ENCODE measurements around the gene OAS2. TPM values are rescaled to one million over a fixed set of nuclear protein-coding genes. Genes with fewer than 3 reads are reported as not detected.

Gene OAS2
- total and polyA plus RNA-seq, 10 of the 15 experiments (the other 5 are each of a cell fraction or from before 2014, with no cell fraction given): 32.4 to 290 (median 90.2) TPM

DNA sequence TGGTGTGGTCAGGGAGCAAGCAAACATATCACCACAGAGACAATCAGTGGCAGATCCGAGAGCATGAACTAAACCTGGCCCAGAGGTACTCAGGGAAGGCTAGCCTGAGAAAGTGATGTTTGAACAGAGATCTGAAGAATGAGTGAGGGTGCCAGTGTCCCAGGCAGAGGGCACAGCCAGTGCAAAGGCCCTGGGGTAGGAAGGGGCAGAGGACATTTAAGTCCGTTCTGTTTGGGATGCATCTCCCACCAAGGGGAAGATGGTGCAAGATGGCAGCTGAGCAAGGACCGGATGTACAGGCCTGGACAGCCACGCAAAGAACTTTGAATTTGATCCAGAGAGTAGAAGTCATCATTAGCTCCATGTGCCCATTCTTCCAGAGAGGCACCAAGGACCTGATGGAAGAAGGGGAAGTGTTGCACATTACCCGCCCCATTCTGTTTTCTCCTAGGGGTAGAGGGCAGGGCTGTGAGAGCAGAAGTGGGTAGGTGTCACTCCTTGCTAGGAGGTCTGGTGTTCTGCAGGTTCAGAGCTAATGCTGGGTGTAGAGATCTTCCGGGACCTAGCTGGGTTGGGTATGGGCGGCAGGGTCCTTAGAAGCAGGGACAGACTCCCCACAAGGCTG, 82.1 kb downstream of the OAS2 start:
- RAD21 ChIA-PET (ENCODE audit: unreplicated experiment): interaction anchor here (1.2 to 9.1 kb wide), 5 partner anchors 9 to 39 kb away, joined by 5 to 84 read pairs (median 18); no protein-coding TSS in a partner anchor
- H3K4me1 ChIP-seq (ENCODE audit: control insufficient read depth, insufficient read depth, low read length): peaks cover 16% of the 10 kb centered on the region
- peak overlapping the region; percentile 30; the same call in 1 of the 2 replicates for H3K4me2 ChIP-seq (ENCODE audit: control insufficient read depth, insufficient read depth)
- H3K36me3 ChIP-seq (ENCODE audit: control insufficient read depth in 2 of 2, insufficient read depth in 2 of 2, low read length in 1 of 2): no peaks in the 10 kb centered on the region
- no peak for TF ChIP-seq BHLHE40 (IDR thresholded peaks at IDR 0.05; ENCODE audit: borderline replicate concordance in 1 of 2, low read depth in 2 of 2, low read length in 1 of 2)
- peaks cover 11% of the 10 kb centered on the region for H3K79me2 ChIP-seq (ENCODE audit: control insufficient read depth, insufficient read depth, low read length)
- SMC1A ChIA-PET (ENCODE audit: uncharacterized antibody, unreplicated experiment): interaction anchor here (0.7 to 17.0 kb wide), 6 partner anchors 12 to 114 kb away, joined by 4 to 416 read pairs (median 8); no protein-coding TSS in a partner anchor
- H3K27ac ChIP-seq (ENCODE audit: control insufficient read depth, insufficient read depth): no peak overlapping the region
- FAIRE-seq (no peak), DNase-seq (ENCODE audit: low read depth, low spot score) (no peak), ATAC-seq (no peak)
- peaks cover 3% of the 10 kb centered on the region; the same call in 1 of the 2 replicates for H4K20me1 ChIP-seq (ENCODE audit: control insufficient read depth, insufficient read depth)
- no peak overlapping the region; the same call in 1 of the 2 replicates for H3K9ac ChIP-seq (ENCODE audit: control insufficient read depth, insufficient read depth, low read length)
- POLR2A ChIA-PET: interaction anchor here (0.9 to 3.3 kb wide), 4 partner anchors 9 to 29 kb away, joined by 5 to 18 read pairs (median 5); no protein-coding TSS in a partner anchor
- no peak overlapping the region for H3K4me3 ChIP-seq
- no peaks in the 10 kb centered on the region for H3K9me3 ChIP-seq (replicated peaks; ENCODE audit: control insufficient read depth, insufficient read depth, low read length)
- intact Hi-C loops (cut with micrococcal nuclease; ENCODE audit: unreplicated experiment) (no loop called here), in situ Hi-C loops (cut with MboI) (no loop called here)
- CTCF ChIA-PET: interaction anchor here (0.7 to 9.5 kb wide), 10 partner anchors 10 to 39 kb away, joined by 3 to 98 read pairs (median 14); no protein-coding TSS in a partner anchor
- 66% methylated on average over 7 of the region's 7 CpGs for WGBS (ENCODE audit: insufficient coverage, insufficient replicate concordance, low lambda C conversion rate, missing lambda C conversion rate)
- no TSS peak for BruUV-seq (replicated peaks)
- no peak overlapping the region for H2AFZ ChIP-seq (ENCODE audit: control insufficient read depth, low read depth, low read length)
- peaks cover 1 to 9% of the 10 kb centered on the region in 2 experiments; a peak in 2 of 4 replicates for H3K27me3 ChIP-seq (replicated peaks in 1 of 2; ENCODE audit: control insufficient read depth in 2 of 2, insufficient read depth in 2 of 2, low read length in 1 of 2)

DNA sequence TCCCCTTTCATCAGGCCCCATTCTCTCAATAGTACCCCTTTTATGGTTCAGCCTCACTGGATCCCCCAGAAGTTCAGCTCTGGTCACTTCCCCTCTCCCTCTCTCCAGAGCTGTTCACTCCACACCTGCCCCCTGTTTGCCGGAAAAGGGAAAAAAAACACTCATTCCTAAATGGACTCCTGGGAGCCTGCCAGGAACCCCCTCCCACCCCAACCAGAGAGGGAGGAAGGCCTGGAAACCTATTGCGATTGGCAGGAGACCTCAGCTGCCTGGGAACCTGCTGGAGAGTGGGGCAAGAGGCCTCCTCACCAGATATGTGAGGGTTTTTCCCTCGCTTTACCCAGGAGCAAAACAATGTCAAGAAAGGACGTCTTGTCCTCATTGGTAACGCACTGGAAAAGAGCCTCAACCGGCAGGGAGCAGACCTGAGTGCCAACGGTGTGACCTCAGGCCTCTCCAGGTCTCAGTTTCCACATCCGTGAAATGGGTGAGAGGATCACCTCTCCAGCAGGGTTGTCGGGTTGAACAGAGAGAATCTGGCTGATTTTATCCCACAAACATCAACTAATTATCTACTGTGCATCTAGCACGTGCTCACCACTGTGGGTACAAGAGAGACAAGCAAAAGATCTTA, 82.9 kb downstream of the OAS2 start:
- TF ChIP-seq, protein P1, sequence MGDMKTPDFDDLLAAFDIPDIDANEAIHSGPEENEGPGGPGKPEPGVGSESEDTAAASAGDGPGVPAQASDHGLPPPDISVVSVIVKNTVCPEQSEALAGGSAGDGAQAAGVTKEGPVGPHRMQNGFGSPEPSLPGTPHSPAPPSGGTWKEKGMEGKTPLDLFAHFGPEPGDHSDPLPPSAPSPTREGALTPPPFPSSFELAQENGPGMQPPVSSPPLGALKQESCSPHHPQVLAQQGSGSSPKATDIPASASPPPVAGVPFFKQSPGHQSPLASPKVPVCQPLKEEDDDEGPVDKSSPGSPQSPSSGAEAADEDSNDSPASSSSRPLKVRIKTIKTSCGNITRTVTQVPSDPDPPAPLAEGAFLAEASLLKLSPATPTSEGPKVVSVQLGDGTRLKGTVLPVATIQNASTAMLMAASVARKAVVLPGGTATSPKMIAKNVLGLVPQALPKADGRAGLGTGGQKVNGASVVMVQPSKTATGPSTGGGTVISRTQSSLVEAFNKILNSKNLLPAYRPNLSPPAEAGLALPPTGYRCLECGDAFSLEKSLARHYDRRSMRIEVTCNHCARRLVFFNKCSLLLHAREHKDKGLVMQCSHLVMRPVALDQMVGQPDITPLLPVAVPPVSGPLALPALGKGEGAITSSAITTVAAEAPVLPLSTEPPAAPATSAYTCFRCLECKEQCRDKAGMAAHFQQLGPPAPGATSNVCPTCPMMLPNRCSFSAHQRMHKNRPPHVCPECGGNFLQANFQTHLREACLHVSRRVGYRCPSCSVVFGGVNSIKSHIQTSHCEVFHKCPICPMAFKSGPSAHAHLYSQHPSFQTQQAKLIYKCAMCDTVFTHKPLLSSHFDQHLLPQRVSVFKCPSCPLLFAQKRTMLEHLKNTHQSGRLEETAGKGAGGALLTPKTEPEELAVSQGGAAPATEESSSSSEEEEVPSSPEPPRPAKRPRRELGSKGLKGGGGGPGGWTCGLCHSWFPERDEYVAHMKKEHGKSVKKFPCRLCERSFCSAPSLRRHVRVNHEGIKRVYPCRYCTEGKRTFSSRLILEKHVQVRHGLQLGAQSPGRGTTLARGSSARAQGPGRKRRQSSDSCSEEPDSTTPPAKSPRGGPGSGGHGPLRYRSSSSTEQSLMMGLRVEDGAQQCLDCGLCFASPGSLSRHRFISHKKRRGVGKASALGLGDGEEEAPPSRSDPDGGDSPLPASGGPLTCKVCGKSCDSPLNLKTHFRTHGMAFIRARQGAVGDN (IDR thresholded peaks at IDR 0.05): peak; percentile 47
- no peak for TF ChIP-seq CBFB (IDR thresholded peaks at IDR 0.05; ENCODE audit: low read depth)
- peak in 1 of 2 experiments; percentile 62; a peak in 1 of 4 replicates for TF ChIP-seq BHLHE40 (IDR thresholded peaks at IDR 0.05; ENCODE audit: borderline replicate concordance in 1 of 2, low read depth in 2 of 2, low read length in 1 of 2)
- TF ChIP-seq SMARCA5 (IDR thresholded peaks at IDR 0.05): peak; percentile 65; the same call in 1 of the 2 replicates
- no peak for TF ChIP-seq CREB1 (IDR thresholded peaks at IDR 0.05; ENCODE audit: low read depth)
- RAD21 ChIA-PET (ENCODE audit: unreplicated experiment): interaction anchor here (1.1 to 9.1 kb wide), 8 partner anchors 8 to 38 kb away, joined by 3 to 84 read pairs (median 12); no protein-coding TSS in a partner anchor
- intact Hi-C loops (cut with micrococcal nuclease; ENCODE audit: unreplicated experiment) (no loop called here), in situ Hi-C loops (cut with MboI) (no loop called here)
- DNase-seq (ENCODE audit: low read depth, low spot score) (no peak), FAIRE-seq (no peak), ATAC-seq (no peak)
- SMC1A ChIA-PET (ENCODE audit: uncharacterized antibody, unreplicated experiment): interaction anchor here (0.6 to 17.0 kb wide), 11 partner anchors 7 to 560 kb away, joined by 3 to 416 read pairs (median 5); no protein-coding TSS in a partner anchor
- Histone ChIP-seq H3K79me2 (ENCODE audit: control insufficient read depth, insufficient read depth, low read length) (peaks cover 11% of the 10 kb centered on the region), H4K20me1 (ENCODE audit: control insufficient read depth, insufficient read depth) (peaks cover 3% of the 10 kb centered on the region; the same call in 1 of the 2 replicates), H3K4me3 (no peak overlapping the region), H3K4me2 (ENCODE audit: control insufficient read depth, insufficient read depth) (peak overlapping the region; percentile 30; the same call in 1 of the 2 replicates), H3K9ac (ENCODE audit: control insufficient read depth, insufficient read depth, low read length) (no peak overlapping the region; the same call in 1 of the 2 replicates), H3K27me3 (replicated peaks in 1 of 2; ENCODE audit: control insufficient read depth in 2 of 2, insufficient read depth in 2 of 2, low read length in 1 of 2) (peaks cover 1 to 5% of the 10 kb centered on the region in 2 experiments; a peak in 2 of 4 replicates), H3K36me3 (ENCODE audit: control insufficient read depth in 2 of 2, insufficient read depth in 2 of 2, low read length in 1 of 2) (no peaks in the 10 kb centered on the region), H3K27ac (ENCODE audit: control insufficient read depth, insufficient read depth) (no peak overlapping the region), H2AFZ (ENCODE audit: control insufficient read depth, low read depth, low read length) (no peak overlapping the region), H3K9me3 (replicated peaks; ENCODE audit: control insufficient read depth, insufficient read depth, low read length) (no peaks in the 10 kb centered on the region), H3K4me1 (ENCODE audit: control insufficient read depth, insufficient read depth, low read length) (peaks cover 16% of the 10 kb centered on the region)
- 32% methylated on average over 9 of the region's 10 CpGs for WGBS (ENCODE audit: insufficient coverage, insufficient replicate concordance, low lambda C conversion rate, missing lambda C conversion rate)
- POLR2A ChIA-PET: interaction anchor here (0.9 to 4.9 kb wide), 5 partner anchors 9 to 28 kb away, joined by 5 to 46 read pairs (median 5); no protein-coding TSS in a partner anchor
- CTCF ChIA-PET: interaction anchor here (0.7 to 9.5 kb wide), 13 partner anchors 9 to 155 kb away, joined by 3 to 98 read pairs (median 6); no protein-coding TSS in a partner anchor
- no TSS peak for BruUV-seq (replicated peaks)
